Lower lobe of right lung (tissue), 2 donors: Measurements from ENCODE around the gene CPPED1. TPM values are rescaled to one million over a fixed set of nuclear protein-coding genes. Genes with fewer than 3 reads are reported as not detected.

Source experiments
- ATAC-seq, 2 donors: fragments of 200-7000 bp; cut with Tn5 transposase; one replicate each; pipeline ENCODE4 v1.9.1; 2020 to 2022; ENCODE audit warnings: mild to moderate bottlenecking in 2 of 2, moderate library complexity in 2 of 2
- DNase-seq: peaks from one replicate; pipeline ENCODE4 v3.0.0-alpha.2; 2020
- H3K27ac ChIP-seq: fragments of 200-600 bp; one replicate; pipeline ENCODE4 v1.8.0; 2022
- H3K27me3 ChIP-seq: fragments of 200-600 bp; one replicate; pipeline ENCODE4 v1.8.0; 2022; ENCODE audit warnings: low read depth
- H3K36me3 ChIP-seq: fragments of 200-600 bp; one replicate; pipeline ENCODE4 v1.8.0; 2022; ENCODE audit warnings: mild to moderate bottlenecking
- H3K4me1 ChIP-seq: fragments of 200-600 bp; one replicate; pipeline ENCODE4 v1.8.0; 2022
- H3K4me3 ChIP-seq: fragments of 200-600 bp; one replicate; pipeline ENCODE4 v1.8.0; 2022; ENCODE audit warnings: mild to moderate bottlenecking
- H3K9me3 ChIP-seq: fragments of 200-600 bp; one replicate; pipeline ENCODE4 v1.8.0; 2022
- CTCF ChIP-seq: fragments of 200-600 bp; IDR thresholded peaks from one replicate; pipeline ENCODE4 v1.8.0; 2022; ENCODE audit warnings: antibody characterized with exemption, mild to moderate bottlenecking
- intact Hi-C: fragments of 100-400 bp; cut with DNase I; formaldehyde crosslinking; loops from one replicate; pipeline ENCODE4 v1.11.0; 2022
- total RNA-seq: library from RNA; stranded (reverse); fragmentation: NEBNext Ultra II Directional; extraction: Animal tissue kit (Norgen Biotek cat#: 25700); gene quantifications from one replicate; pipeline ENCODE4 v1.2.1, GENCODE V29; 2021
- donor health status: DM: no; HTN: yes; CAD: no; lungs with severe emphysema.

CPPED1 gene
- total RNA-seq, 1 donor from 2014 or later = 33.0 TPM

DNA sequence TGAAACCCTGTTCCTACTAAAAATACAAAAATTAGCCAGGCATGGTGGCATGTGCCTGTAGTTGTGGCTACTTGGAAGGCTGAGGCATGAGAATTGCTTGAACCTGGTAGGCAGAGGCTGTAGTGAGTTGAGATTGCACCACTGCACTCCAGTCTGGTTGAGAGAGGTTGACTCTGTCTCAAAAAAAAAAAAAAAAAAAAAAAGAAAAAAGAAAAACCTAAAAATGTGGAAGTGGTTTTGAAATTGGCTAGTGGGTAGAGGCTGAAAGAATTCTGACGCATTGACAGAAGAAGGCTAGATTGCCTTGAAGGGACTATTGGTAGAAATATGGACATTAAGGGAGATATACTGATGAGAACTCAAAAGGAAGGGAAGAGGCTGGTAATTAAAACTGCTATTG lies 33.6 kb upstream of the CPPED1 start:
- DNase-seq (no peak), ATAC-seq (no peak)
- H3K27ac ChIP-seq = no peak overlapping the region
- peaks cover 14% of the 10 kb centered on the region for H3K27me3 ChIP-seq
- intact Hi-C loops = no loop called here
- no peak for TF ChIP-seq CTCF
- H3K4me3 ChIP-seq = no peak overlapping the region
- H3K4me1 ChIP-seq = no peaks in the 10 kb centered on the region
- H3K36me3 ChIP-seq = no peaks in the 10 kb centered on the region
- H3K9me3 ChIP-seq = no peaks in the 10 kb centered on the region

GRCh38 chr16:12833926-12834325 lies 30.2 kb upstream of the CPPED1 start:
- no peak overlapping the region for H3K4me3 ChIP-seq
- peaks cover 7% of the 10 kb centered on the region for H3K27me3 ChIP-seq
- ATAC-seq (no peak), DNase-seq (no peak)
- intact Hi-C loops = no loop called here
- no peaks in the 10 kb centered on the region for H3K4me1 ChIP-seq
- no peaks in the 10 kb centered on the region for H3K9me3 ChIP-seq
- H3K27ac ChIP-seq = no peak overlapping the region
- TF ChIP-seq CTCF = no peak
- no peaks in the 10 kb centered on the region for H3K36me3 ChIP-seq

DNA sequence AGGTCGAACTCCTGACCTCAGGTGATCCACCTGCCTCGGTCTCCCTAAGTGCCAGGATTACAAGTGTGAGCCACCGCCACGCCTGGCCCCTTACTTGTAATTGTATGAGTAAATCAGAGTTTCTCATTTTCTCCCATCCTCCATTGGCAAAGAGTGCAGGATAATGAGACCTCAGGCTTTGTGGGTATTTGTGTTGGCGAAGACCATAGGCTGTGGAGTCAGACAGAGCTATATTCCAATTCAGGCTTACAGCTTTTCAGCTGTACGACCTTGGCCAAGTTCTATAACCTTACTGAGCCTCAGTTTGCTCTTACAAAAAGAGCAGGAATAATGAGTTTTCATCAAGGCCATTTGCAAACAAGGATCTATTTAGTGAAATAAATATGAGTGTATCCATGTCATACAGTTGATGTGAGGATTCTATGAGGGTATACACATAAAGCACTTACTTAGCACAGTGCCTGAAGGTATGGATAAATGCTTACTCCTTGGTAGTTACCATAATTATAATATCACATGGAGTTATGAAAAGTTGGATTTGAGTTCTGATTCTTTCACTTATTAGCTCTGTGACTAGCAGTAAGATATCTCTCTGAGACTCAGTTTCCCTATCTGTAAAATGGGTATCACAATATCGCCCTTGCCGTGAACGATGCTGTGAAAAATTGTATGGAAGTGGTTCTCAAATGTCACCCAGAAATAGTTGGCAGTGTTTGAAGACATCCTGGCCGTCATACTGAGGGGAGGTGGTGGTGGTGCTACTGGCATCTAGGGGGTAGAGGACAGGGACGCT lies 25.6 kb upstream of the CPPED1 start:
- no peak for DNase-seq
- Histone ChIP-seq H3K4me3 (no peak overlapping the region), H3K4me1 (no peaks in the 10 kb centered on the region), H3K36me3 (no peaks in the 10 kb centered on the region), H3K27ac (no peak overlapping the region), H3K9me3 (no peaks in the 10 kb centered on the region), H3K27me3 (peaks cover 7% of the 10 kb centered on the region)
- TF ChIP-seq CTCF = no peak
- intact Hi-C loops = no loop called here
- ATAC-seq = no peak

- H3K27me3 ChIP-seq = peaks cover 7% of the 10 kb centered on the region
- DNase-seq = no peak
- H3K27ac ChIP-seq = no peak overlapping the region
- H3K4me3 ChIP-seq = no peak overlapping the region
- no peak for TF ChIP-seq CTCF
- ATAC-seq = no peak
- no peaks in the 10 kb centered on the region for H3K9me3 ChIP-seq
- H3K4me1 ChIP-seq = no peaks in the 10 kb centered on the region
- H3K36me3 ChIP-seq = no peaks in the 10 kb centered on the region
- intact Hi-C loops = no loop called here
These were observed 24.5 kb upstream of the CPPED1 start for GRCh38 chr16:12828206-12828605.

GRCh38 chr16:12826559-12826958 lies 22.9 kb upstream of the CPPED1 start:
- DNase-seq (no peak), ATAC-seq (no peak)
- H3K4me3 ChIP-seq = no peak overlapping the region
- no peaks in the 10 kb centered on the region for H3K4me1 ChIP-seq
- H3K27me3 ChIP-seq = no peaks in the 10 kb centered on the region
- intact Hi-C loops = no loop called here
- H3K9me3 ChIP-seq = no peaks in the 10 kb centered on the region
- no peaks in the 10 kb centered on the region for H3K36me3 ChIP-seq
- TF ChIP-seq CTCF = no peak
- H3K27ac ChIP-seq = no peak overlapping the region
